Fibroblast of upper back skin (primary cell): ENCODE measurements around the gene BCR.

Experiments
- DNase-seq: peaks from one replicate; pipeline ENCODE4 v3.0.0-alpha.2; 2013

BCR gene

DNA sequence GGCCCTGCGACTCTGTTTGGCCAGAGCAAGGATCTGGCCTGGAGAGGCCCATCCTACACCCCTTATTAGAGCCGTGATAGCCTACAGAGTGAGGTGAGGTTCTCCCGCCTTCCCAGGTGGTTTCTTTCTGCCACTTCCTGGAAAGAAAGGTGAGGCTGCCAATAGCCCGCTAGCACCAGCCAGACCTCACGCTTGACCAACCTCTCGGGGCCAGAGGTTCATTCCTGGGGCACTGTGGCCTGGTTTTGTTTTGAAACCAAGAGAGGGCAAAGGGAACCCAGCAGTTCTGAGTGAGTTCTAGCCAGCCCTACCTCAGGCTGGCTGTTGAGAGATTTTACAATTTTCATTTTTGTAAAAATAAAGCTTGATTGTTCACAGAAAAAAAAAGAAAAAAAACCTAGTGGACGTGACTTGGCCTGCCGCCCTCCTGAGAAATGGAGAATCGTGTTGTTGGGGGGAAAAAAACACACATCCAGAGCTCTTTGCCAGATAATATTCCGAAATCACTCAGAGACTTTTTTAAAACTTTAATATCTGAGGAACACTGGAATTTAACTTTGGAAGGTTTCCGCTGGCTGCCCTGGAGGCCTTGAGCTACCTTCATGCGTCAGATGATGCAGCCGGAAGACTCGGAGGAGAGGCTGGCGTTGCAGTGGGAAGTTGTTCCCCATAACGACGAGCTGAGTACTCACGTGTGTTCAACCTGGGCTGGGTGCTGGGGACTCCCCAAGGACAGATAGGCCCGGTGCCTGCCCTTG lies 84.5 kb downstream of the BCR start:
- no peak for DNase-seq

DNA sequence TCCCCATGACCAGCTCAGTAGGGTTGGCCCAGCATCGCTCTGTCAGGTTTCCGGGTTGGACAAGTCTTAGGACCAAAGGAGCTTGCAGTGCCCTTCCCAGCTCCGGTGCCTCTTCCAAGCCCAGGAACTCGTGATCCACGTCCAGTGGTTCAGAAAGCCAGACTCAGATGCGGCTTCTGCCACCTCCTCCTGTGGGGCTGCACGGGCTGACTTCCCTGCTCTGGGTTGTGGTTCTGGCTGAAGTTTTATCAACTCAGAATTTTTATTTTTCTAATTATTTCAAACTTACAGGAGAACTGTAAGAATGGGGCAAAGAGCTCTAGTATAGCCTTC lies 85.0 kb downstream of the BCR start:
- DNase-seq = no peak

DNA sequence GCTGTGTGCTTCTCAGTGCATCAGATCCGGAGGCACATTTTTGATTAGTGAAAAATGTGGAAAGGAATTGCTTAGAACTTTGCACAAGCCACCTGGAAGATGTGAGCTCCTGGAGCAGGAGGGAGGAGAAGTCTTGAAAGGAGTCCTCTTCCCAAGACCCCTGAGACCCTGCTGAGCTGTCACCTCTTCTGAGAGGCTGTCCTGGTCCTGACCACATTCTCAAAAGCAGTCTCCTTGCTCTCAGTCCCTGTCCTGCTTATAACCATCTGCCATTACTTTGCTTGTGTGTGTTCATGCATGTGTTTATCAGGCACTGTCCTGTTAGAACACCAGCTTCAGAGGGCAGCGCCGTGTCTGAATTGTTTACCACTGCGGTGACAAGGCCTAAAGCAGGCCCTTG lies 86.5 kb downstream of the BCR start:
- no peak for DNase-seq

DNA sequence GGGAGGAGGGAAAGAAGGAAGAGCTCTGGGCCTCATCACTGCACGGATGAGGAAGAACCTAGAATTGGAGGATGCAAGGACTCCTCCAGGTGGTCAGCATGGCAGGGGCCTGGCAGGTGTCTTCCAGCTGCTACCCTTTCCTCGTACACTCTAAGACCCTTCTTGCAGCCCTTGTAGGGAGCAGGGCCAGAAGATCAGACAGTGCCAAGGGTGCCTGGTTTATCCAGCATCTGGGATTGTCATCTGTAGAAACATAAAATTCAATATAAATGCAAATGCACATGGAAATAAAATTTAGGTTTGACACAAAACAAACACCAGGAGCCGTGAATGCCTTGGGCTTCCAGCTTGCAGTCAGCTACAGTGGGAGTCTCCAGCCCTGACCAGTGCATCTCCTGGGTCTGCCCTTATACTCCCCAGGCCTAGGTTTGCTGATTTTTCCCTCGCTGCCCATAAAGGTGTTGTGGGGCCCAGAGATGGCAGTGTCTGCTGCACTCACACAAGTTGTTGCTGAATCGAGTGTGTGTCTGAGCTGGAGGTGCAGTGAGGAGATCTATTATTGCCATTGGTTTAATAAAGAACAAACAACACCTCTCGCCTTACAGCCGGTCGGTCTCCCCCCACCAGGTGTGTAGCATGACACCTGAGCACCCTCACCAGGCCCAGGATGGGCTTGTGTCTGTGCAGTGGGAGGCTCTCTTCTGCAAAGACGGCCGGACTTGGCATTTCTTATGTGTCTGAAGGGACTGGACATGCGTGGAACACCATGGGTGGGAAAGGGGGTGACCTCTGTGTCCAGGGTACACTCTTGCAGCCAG lies 87.1 kb downstream of the BCR start:
- no peak for DNase-seq

DNA sequence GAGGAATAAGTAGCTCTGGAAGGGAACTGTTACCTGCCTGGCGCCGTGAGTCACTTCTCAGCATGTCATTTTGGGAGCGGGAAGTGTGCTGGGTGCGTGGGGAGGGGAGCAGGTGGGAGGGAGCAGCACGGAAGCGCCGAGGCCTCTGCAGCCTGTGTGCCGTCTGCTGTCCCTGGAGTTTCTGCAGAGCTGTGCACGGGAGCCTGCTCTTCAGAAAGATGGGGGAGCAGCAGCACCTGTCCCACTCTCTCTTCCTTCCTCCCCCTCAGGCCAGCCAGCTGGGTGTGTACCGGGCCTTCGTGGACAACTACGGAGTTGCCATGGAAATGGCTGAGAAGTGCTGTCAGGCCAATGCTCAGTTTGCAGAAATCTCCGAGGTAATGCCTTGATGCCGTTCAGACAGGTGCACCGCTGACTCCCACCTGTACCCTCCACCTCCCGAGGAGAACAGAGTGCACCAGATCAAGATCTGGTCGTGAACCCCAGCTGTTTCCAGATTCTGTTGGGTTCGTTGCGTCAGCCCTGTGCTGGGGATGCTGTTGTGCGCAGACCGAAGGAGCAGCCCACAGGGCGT lies 87.9 kb downstream of the BCR start:
- DNase-seq = no peak

DNA sequence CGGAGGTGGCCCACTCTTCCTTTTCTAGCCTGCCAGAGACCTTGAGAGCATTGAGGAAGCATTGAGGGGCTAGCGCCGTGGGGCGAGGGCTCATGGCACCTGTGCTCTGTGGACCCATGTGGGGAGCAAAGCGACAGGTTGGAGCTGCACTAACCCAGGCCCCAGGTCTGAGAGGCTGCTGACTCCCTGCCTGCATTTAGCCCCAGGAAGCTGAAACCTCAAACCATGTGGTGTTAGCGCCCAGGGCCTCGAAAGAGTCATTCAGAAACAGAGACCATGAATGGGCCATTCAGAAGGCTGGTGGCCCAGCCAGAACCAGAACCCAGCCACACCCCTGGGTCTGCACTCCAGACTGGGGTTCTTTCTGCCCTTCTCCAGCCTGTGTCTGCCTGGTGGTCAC lies 88.6 kb downstream of the BCR start:
- DNase-seq = no peak

DNA sequence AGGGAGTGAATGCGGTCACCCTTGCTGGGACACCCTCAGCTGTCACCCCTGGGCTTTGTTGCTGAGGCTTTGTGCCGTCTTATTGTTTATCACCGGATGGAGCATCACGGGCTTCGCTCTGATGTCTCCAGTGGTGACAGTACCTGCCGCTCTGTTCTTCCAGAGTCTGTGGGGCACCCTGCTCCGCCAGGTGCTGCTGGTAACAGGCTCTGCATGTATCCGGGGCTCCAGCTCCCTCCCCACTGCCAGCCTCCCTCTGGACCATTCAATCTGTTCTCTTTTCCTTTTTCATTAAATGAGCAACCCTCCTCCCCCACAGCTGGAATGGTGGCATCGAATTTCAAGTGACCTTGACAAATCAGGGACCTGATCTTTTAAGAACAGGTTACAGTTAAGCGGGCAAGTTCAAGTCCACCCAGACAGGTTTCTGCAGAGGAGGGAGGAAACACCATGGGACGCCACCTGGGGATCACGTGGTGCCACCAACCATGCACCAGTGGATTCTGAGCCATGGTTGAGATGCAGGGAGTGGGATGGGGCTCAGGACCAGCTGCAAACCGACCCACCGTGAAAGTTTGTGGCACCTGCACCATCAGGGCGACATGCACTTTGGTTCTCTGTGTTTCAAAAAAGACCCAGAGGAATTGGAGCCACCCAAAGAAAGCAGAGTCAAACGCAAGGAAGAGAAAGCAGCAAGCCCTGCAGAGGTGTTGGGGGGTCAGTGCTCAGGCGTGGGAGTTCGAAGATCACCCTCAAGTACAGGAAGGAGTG lies 89.3 kb downstream of the BCR start:
- DNase-seq = no peak

DNA sequence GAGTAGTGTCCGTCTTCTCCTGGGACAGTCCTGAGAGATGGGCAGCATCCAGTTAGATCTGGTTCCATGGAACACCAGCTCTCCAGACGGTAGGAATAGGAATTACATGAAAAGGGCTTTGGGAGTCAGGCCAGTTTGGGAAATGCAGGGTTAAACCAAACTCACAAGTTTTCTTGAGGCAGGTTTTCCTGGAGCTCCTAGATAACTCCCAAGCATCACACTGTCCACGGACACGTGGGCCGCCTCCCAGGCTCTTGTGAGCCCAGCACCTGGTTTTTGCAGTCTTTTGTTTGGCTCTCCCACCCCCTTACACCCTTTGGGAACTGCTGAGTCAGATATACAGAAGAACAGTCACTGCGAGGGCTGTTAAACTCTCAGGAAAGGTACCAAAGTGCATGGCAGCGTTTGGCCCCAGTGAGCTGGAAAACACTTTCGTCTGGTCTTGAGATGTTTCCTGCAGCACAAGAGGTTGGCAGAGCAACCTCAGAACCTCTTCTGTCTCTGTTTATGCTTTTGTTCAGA lies 90.0 kb downstream of the BCR start:
- peak; percentile 11 for DNase-seq

DNA sequence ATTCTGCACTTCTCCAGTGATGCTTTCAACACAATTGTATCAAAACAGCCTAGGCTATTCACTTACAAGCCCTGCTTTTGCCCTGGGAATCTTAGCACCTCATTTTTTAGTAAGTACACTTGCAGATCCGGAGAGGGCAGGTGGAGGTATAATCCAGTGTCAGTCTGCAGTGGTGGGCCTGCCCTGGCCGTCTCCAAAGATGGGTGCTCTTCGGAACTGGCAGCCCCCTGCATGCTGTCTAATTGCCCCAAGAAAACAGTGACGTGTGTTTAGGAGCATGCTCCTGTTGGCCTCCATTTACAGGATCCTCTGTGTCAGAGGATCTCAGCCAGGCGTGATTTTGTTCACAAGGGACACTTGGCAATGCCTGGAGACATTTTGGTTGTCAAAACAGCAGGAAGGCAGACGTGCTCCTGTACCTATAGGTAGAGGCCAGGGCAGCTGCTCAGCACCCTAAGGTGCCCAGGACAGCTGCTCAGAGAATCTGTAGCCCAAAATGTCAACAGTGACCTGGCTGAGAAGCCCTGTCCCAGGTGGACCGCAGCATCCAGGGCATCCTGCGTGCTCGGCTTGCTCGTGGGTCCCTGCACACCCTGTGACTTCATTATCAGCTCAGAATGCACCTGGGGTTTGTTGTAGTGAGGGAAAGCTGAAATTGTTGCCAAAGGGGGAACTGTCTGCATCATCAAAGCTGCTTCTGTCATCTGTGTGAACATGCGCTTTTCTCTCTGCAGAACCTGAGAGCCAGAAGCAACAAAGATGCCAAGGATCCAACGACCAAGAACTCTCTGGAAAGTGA lies 90.7 kb downstream of the BCR start:
- no peak for DNase-seq

DNA sequence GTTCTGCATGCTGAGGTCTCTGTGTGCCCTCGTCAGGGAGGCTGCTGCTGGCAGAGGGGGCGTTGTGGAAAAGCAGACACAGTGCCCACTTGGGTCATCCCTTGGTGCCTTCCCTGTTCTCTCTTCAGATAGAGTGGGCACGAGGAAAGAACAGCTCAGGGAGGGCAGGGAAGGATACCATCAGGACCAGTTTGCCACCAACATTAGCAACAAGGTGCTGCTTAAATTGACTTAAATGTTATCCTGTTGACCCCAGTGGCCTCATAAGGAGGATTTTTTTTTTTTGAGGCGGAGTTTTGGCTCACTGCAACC lies 91.2 kb downstream of the BCR start:
- DNase-seq = no peak

DNA sequence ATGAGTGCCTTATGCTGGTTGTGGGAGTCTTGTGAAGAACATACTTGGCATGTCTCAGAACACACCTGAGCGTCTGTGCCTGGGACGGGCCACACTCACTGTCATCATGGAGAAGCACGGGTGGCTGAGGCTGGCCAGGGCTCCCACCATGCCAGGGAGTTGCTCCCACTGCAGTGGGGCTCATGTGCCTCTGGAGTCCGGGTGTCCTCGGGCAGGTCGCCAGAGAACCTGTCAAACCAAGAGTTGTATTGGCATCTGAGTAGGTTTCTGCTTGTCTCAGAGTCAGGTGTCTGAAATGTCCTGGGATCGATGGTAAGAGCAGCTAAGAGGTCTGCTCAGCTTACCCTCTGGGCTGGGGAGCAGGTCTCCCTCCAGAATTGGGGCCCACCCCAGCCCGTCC lies 92.1 kb downstream of the BCR start:
- no peak for DNase-seq

DNA sequence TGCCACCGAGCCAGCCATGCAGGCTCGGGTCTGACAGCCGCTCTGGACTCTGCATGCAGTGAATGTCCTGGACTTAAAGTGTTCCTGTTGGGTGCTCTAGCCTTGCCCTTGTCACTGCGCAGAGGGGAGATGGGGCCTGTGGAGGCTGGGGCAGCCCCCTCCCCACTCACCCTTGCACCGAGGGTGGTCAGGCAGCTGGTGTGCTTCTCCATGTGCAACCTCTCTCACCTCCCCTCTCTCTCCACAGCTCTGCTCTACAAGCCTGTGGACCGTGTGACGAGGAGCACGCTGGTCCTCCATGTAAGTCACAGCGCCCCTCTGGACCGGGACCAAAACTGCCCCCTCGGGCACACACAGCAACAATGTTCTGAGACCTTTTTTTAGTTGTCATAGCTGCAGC lies 92.5 kb downstream of the BCR start:
- DNase-seq = no peak

DNA sequence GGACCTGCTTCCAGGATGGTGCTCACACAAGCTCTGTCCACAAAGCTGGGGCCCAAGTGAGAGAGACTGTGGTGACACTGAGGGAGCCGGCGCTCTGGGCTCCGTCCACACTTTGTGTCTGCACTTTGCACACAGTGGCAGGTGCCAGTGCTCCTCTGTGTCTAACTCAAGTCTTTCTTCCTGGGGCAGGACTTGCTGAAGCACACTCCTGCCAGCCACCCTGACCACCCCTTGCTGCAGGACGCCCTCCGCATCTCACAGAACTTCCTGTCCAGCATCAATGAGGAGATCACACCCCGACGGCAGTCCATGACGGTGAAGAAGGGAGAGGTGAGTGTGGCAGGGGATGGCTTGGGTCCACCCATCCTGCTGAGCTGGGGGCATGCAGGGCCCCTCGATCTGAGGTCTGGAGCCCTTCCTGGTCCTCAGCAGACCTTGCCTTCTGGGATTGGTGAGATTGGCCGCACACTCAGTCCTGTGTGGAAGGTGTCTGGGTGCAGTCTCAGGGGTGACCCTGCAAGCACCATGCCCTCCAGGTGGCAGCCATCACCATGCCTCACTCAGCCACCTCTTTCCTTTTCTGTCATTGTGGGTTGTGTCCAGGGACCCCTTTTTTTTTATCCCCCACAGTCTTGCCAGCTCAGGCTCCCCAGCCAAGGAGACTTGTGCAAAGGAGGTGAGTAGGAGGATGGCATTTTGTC lies 93.3 kb downstream of the BCR start:
- DNase-seq = no peak

DNA sequence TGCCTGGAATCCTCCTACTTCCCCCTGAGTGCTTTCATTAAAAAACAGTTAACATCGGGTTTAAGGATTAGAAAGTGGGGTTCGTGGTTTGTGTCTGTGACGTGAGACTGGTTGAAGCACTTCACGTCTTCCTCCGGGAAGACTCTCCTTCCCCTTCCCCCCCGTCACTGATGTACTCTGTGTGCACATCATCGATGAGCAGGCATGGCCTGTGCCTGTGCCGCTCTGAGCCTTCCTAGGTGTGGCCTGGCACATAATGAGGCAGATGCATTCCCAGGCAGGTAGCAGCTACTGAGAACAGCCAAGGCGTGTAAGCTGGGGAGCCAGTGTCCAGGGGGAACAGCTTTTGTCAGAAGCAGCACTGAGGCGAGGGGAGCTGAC lies 93.8 kb downstream of the BCR start:
- no peak for DNase-seq

DNA sequence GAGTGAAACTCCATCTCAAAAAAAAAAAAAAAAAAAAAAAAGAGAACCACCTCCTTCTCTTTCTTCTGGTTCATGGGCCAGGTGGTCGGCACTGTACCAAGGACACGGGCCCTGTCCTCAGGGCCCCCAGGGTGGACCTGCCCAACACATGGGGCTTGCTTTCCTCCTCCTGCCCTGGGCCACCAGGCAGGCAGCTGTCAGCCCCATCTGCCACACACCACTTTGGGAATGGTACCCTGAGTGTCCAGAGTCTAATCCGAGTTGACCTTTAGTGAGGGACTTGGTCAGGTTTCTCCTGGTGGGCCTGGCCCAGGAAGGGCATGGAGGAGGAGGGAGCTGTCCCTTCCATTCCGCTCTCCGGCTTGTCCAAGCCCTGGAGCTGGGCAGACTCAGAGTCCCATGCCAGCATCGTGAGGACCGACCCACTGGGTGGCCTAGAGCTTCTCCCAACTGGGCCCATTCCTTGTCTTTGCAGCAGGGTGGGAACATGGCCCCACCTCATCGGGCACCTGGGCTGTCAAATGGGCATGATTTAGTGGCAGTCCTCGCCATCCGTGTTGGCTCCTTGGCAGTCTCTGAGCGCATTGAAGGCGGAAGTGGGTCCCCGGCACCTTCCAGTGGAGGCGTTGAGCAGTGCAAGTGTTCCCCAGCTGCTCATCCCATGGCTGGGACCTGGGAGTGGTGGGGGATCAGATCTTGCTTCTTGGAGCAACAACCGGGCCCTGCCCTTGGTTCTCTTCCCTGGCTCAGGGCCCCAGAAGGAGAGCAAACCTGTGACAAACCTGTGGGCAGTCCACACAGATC lies 94.8 kb downstream of the BCR start:
- no peak for DNase-seq

DNA sequence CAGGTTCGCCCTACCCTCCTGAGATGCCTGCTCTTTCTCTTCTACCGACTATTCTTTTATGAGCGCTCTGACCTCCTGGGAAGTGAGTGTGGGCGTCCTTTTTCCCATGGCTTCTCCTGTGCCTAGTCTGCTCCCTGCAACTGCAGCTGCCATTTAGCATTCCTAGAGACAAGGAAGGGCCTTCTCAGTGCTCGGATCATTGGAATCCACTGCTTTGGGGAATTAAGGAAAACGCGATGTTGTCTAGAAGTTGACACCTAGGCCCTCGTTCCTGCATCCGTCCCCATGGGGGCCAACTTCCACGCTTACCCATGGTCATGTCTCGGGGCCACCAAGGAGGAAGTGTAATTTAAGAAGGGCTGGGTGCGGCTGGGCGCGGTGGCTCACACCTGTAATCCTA lies 95.4 kb downstream of the BCR start:
- no peak for DNase-seq

DNA sequence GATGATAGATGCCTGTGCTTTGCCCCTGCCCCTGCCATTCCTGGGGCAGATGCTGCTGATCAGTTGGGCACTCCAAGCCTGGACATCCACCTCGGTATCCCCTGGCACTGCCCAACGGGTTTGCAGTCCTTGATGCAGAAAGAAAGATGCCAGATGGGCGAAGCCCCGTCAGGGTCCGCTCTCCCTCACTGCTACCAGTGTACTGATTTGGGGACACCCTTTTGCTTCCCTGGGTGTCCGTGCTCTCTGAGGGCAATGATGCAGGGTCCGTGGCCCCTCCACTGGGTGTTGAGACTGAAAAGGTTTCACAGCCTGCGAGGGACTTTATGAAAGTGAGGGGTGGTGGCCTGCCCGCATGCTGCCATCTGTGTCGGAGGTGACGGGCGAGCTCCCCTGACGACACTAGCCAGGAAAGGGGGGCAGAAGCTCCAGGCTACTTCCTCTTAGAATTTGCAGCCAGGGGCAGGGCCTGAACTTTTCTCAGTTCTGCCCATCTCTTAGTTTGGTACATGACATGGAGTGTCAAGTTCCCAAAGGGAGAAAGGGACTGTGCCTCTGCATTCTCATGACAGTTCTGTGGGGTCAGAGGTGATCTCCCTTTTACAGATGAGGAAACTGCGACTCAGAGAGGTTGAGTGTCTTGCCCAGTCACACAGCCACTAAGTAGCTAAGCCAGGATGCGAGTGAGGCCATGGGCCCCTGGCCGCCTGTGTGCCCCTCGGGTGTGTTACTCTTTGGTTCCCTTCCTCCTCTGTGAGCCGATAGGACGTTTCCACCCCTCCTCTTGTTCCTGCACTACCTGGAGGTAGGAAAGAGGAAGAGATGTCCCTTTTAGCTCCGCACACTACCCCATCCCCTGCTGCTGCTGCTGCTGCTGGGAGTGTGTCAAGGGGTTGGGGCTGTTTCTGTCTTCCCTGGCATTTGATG lies 96.6 kb downstream of the BCR start:
- no peak for DNase-seq

DNA sequence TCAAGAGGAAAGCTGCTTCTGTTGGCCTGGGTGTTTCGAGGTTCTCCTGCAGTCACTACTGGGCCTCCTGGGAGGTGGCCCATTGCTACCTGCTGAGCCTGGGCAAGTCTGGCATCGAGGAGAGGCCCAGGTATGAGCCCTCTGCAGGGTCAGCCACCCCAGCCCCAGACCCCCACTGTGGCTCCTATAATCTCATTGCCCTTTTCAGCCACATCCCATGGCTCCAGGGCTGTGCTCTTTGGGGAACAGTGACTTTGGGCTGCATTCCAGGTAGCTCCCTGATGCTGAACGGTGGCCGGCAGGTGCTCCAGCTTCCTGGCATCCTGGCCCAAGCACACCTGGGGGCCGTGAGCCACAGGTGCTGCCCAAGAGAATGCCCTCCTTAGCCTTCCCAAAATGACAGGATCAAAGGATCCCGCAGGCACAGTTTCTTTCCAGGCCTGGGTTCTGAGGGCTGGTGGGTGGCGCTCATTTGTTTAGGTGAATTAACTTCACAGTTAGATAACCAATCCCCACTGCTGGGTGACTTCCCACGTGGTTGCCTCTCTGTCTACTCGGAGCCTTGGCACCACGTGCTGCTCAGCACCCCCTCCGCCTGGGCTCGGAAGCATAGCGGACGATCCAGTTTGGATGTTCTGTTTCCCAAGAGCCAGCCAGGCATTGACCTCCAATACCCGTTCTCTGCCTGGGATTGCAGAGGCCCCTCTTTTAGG lies 97.4 kb downstream of the BCR start:
- DNase-seq = no peak
